ENCODE measurements around the gene UBXN7.

Gene UBXN7

GRCh38 chr3:196400331-196400730 is 31.9 kb downstream of the UBXN7 start:
- H3K4me1 ChIP-seq (ENCODE audit: control insufficient read depth, insufficient read depth, low read length): no peaks in the 10 kb centered on the region
- ChIA-PET POLR2A (no interaction called here), CTCF (no interaction called here)
- no peaks in the 10 kb centered on the region for H3K9me3 ChIP-seq (ENCODE audit: control insufficient read depth, insufficient read depth, low read depth, low read length)
- no peak overlapping the region for H3K27ac ChIP-seq (ENCODE audit: extremely low read depth, low read depth, low read length)
- peaks cover 16 to 62% of the 10 kb centered on the region in 2 experiments; a peak in 2 of 3 replicates for H3K36me3 ChIP-seq (ENCODE audit: control insufficient read depth in 2 of 2, insufficient read depth in 1 of 2, low read length in 2 of 2)
- TF ChIP-seq ZSCAN4 (tag by site-specific recombination; IDR thresholded peaks at IDR 0.05) (no peak), ZNF785 (tag by site-specific recombination; IDR thresholded peaks at IDR 0.05) (no peak), ZNF350 (tag by site-specific recombination; IDR thresholded peaks at IDR 0.05) (no peak)
- H3K4me3 ChIP-seq (ENCODE audit: low read depth, low read length): no peak overlapping the region

- H3K27ac ChIP-seq (ENCODE audit: extremely low read depth, low read depth, low read length): no peak overlapping the region
- POLR2A ChIA-PET: interaction anchor here (0.6 kb wide), 1 partner anchor 18 kb away, joined by 5 read pairs; no protein-coding TSS in a partner anchor
- no peaks in the 10 kb centered on the region for H3K4me1 ChIP-seq (ENCODE audit: control insufficient read depth, insufficient read depth, low read length)
- H3K9me3 ChIP-seq (ENCODE audit: control insufficient read depth, insufficient read depth, low read depth, low read length): no peaks in the 10 kb centered on the region
- no peak overlapping the region for H3K4me3 ChIP-seq (ENCODE audit: low read depth, low read length)
- TF ChIP-seq OSR2 (tag by site-specific recombination; IDR thresholded peaks at IDR 0.05) (no peak), ZNF488 (tag by site-specific recombination; IDR thresholded peaks at IDR 0.05) (no peak), ZNF610 (tag by site-specific recombination; IDR thresholded peaks at IDR 0.05; ENCODE audit: borderline replicate concordance) (no peak), ZNF843 (tag by site-specific recombination; IDR thresholded peaks at IDR 0.05) (no peak), ZNF529 (tag by site-specific recombination; IDR thresholded peaks at IDR 0.05; ENCODE audit: insufficient replicate concordance) (no peak), ZFP69B (tag by site-specific recombination; IDR thresholded peaks at IDR 0.05) (no peak)
- CTCF ChIA-PET: interaction anchor here (0.8 kb wide), 1 partner anchor 8 kb away, joined by 3 read pairs; no protein-coding TSS in a partner anchor
- H3K36me3 ChIP-seq (ENCODE audit: control insufficient read depth in 2 of 2, insufficient read depth in 1 of 2, low read length in 2 of 2): peaks cover 11 to 59% of the 10 kb centered on the region in 2 experiments; a peak in 2 of 3 replicates
These were observed 32.7 kb downstream of the UBXN7 start for GRCh38 chr3:196399485-196399945.

GRCh38 chr3:196398782-196399181 is 33.4 kb downstream of the UBXN7 start:
- CTCF ChIA-PET: interaction anchor here (0.8 kb wide), 1 partner anchor 9 kb away, joined by 3 read pairs; no protein-coding TSS in a partner anchor
- Histone ChIP-seq H3K27ac (ENCODE audit: extremely low read depth, low read depth, low read length) (no peak overlapping the region), H3K36me3 (ENCODE audit: control insufficient read depth in 2 of 2, insufficient read depth in 1 of 2, low read length in 2 of 2) (peaks cover 11 to 60% of the 10 kb centered on the region in 2 experiments; a peak in 2 of 3 replicates), H3K9me3 (ENCODE audit: control insufficient read depth, insufficient read depth, low read depth, low read length) (no peaks in the 10 kb centered on the region), H3K4me1 (ENCODE audit: control insufficient read depth, insufficient read depth, low read length) (no peaks in the 10 kb centered on the region), H3K4me3 (ENCODE audit: low read depth, low read length) (no peak overlapping the region)
- TF ChIP-seq ZNF354C (tag by site-specific recombination; IDR thresholded peaks at IDR 0.05; ENCODE audit: borderline replicate concordance, low read depth): no peak
- TF ChIP-seq ZNF223 (tag by site-specific recombination; IDR thresholded peaks at IDR 0.05): no peak
- TF ChIP-seq SCRT2 (tag by site-specific recombination; IDR thresholded peaks at IDR 0.05): no peak
- TF ChIP-seq PRDM6 (tag by site-specific recombination; IDR thresholded peaks at IDR 0.05): peak; percentile 58
- POLR2A ChIA-PET: interaction anchor here (0.6 kb wide), 1 partner anchor 19 kb away, joined by 5 read pairs; no protein-coding TSS in a partner anchor

- ChIA-PET CTCF (no interaction called here), POLR2A (no interaction called here)
- Histone ChIP-seq H3K36me3 (ENCODE audit: control insufficient read depth in 2 of 2, insufficient read depth in 1 of 2, low read length in 2 of 2) (peaks cover 11 to 57% of the 10 kb centered on the region in 2 experiments; a peak in 2 of 3 replicates), H3K9me3 (ENCODE audit: control insufficient read depth, insufficient read depth, low read depth, low read length) (no peaks in the 10 kb centered on the region), H3K27ac (ENCODE audit: extremely low read depth, low read depth, low read length) (no peak overlapping the region), H3K4me1 (ENCODE audit: control insufficient read depth, insufficient read depth, low read length) (no peaks in the 10 kb centered on the region), H3K4me3 (ENCODE audit: low read depth, low read length) (no peak overlapping the region)
- TF ChIP-seq ZSCAN18 (tag by site-specific recombination; IDR thresholded peaks at IDR 0.05) (no peak), IKZF3 (tag by site-specific recombination; IDR thresholded peaks at IDR 0.05) (no peak), ZSCAN4 (tag by site-specific recombination; IDR thresholded peaks at IDR 0.05) (no peak), ZNF639 (tag by site-specific recombination; IDR thresholded peaks at IDR 0.05) (no peak), ZNF585B (tag by site-specific recombination; IDR thresholded peaks at IDR 0.05) (no peak), ZNF354C (tag by site-specific recombination; IDR thresholded peaks at IDR 0.05; ENCODE audit: borderline replicate concordance, low read depth) (no peak), ZNF140 (tag by site-specific recombination; IDR thresholded peaks at IDR 0.05) (no peak), ZNF571 (tag by site-specific recombination; IDR thresholded peaks at IDR 0.05) (no peak), ZNF555 (tag by site-specific recombination; conservative IDR thresholded peaks at IDR 0.05) (no peak)
These were observed 34.3 kb downstream of the UBXN7 start for GRCh38 chr3:196397941-196398340.

Measured in HEK293 (cell line).